ENCODE results near the gene PLEKHA8.

Gene PLEKHA8

DNA sequence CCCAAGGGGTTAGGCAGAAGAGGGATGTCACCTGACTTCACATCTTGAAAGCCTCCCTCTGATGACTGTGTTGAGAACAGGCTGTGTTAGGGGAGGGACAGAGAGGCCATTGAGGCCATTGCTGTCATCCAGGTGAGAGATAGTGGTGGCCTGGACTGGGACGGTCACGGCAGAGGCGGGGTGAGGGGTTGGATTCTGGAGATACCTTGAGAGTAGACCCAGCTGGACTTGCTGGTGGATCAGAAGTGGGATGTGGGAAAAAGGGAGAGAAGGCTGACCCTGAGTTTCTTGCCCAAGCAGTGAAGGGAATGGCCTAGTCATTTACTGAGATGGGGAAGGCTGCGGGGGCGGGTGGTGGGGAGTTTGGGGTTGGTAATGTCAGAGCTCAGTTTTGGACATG, 120.2 kb downstream of the PLEKHA8 start:
- DNase-seq = no peak

DNA sequence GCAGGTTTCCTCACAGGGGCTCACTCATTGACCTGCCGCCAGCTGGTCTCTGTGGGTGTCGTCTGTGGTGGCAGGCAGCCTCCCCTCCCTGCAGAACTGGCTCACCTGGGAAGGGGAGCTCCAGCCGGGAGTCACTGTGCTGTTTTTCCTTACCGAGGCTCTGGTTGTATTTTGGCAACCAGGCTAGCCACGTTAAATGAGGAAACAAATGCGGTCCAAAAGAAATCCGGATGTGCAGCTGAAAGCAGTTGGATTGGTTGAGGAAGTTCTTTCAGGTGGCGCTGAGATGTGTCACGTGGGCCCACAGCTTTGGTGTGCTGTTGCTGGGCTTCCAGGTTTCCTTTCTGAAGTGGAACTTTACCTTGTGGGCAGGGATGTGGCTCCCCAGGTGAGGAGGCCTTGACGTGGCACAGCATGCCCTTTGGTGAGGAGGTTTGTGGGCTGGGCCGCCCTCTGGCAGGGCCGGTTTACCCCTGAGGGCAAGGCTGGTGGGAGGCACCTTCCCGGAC, 120.8 kb downstream of the PLEKHA8 start:
- DNase-seq = no peak

GRCh38 chr7:30149640-30150272, 121.5 kb downstream of the PLEKHA8 start:
- no peak for DNase-seq

DNA sequence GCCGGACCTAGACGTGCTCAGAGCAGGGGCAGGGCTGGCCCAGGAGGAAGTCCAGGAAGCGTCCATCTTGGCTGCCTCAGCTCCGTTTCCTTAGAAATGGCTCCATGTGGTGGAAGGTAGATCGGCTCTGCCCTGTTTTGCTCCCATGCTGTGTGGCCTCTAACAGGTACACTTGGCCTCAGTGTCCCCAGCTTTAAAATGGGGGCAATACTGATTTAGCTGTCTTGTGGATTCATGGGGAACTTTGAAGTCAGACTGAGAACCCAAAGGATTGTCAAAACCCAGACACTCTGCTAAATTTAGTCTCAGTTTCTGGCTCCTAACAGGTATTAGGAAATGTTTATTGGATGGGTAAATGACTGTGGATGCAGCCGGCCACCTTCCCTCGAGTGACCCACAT, 122.5 kb downstream of the PLEKHA8 start:
- no peak for DNase-seq

DNA sequence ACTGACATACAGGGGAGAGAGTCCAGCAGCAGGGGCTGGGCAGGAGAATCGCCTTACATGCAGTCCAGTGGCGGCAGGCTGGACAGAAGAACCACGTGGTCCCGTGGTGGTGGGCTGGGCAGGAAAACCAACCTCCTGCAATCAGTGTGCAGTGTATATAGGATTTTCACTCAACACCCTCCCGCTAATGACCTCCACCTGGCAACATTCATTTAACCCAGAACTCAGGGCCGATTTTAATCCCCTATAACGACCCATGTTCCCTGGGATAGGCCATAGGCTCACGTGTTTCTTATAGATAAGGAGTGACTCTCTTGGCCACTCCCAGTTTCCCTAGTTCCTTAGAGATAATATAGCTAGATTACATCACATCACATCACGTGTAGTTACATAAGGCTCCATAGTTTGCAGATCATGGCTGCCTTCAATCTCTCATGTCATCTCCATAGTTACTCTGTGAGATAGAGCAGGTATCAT, 125.9 kb downstream of the PLEKHA8 start:
- DNase-seq = no peak

DNA sequence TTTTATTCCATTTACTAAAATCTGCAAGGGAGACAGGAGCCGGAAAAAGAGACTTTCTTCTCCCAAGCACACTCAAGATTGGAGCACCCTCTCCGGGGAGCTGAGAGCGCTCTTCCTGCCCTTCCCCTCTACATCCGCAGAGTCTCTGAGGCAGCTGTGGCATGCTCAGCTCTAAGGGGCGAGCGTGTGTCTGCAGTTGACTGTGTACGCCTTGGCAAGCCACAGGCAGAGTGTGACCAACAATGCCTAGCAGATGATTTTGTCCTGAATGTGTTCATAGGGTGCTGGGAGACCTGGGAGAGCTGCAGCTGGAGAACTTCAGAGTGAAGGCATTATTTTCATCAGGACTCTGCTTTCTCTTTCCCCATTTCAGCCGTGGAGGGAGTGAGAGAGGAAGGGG, 127.3 kb downstream of the PLEKHA8 start:
- DNase-seq = no peak

DNA sequence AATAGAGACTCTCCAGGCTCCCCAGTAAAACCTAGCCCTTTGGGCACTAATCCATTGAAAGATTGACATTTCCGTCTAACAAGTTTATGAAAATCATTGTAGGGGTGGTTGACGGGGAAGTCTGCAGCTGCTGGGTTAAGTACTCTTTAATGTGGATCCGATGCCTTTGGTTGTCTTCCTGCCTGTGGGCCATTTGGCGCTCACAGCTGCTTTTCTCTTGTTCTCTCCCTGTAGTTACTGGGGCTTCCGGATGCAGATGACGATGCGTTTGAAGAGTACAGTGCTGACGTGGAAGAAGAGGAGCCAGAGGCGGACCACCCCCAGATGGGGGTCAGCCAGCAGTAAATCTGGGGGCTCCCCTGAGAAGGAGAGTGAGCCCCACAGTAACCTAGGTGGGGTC, 129.0 kb downstream of the PLEKHA8 start:
- DNase-seq = no peak

DNA sequence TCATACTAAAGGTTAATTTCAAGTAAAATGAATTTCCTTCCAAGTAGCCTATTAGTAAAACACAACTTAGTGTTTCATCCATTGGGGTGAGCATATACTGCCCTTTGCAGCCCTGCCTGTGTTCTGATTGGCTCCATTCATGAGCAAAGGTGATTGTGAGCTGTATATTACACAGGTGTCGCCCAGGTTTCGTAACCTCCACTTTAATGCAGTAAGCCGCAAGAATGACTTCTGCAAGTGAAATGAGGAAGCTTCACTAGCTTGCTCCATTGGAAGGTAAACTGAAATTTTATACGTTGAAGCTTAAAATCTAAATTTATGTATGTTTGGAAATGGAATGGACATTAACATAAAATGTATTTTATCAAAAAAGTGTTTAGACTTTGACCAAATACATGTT, 131.0 kb downstream of the PLEKHA8 start:
- no peak for DNase-seq

DNA sequence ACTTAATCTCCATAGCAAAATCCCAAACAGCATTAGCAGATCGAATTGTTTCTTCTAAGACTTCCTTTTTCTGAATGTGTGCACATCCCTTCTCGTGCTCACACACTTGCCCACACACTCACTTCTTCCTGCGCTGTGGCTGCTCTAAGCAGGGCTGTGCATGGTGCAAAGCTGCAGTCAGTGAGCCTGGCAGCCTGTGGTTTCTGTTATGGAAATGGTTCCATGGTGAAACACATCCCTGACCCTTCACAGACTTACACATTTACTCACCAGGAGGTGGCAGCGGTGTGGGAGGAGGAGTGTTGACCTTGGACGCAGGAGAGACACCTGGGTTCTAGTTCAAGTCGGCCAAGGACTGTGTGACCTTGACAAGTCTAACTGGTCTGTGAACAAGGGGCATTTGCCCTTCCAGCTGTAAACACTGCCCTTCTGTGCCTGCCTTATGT, 131.5 kb downstream of the PLEKHA8 start:
- peak; percentile 25 for DNase-seq

- no peak for DNase-seq
These were observed 132.1 kb downstream of the PLEKHA8 start for GRCh38 chr7:30160329-30160728.

DNA sequence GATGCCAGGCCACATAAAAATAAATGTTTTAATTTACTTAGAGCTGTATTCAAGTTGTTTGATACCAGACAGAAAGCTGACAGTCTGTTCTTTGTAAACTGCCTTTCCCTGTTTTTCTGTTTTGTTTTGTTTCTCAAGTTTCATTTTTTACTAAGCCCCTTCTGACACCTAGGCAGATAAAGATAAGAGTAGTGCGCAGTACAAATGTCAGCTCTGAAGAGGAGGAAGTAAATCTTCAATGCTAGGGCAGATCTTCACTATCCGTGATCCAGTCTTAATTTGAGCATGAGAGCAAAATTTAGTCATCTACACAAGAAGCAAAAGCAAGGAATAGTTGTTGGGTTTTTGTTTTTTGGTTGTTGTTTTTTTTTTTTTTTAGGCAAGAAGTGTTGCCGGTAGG, 133.9 kb downstream of the PLEKHA8 start:
- no peak for DNase-seq

GRCh38 chr7:30162622-30163124, 134.5 kb downstream of the PLEKHA8 start:
- peak; percentile 64 for DNase-seq

GRCh38 chr7:30163231-30163894, 135.2 kb downstream of the PLEKHA8 start:
- DNase-seq = no peak

DNA sequence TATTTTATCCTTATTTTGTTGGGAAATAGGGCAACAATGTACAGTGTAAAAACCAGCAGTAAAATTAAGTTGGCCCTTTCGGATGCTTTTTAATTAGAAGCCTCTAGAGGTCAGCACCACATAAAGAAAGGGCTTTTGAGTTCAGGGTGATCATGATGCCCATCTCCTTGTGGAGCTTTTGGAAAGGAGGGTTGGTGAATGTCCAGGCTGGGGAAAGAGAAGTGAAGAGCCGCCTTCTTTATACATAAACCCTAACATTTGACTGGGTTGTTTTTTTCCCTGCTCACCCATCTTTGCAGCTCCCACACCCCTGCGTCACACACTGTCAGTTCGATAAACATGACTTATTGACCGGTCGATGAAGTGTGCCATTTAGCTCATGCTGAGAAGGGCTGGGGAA, 136.4 kb downstream of the PLEKHA8 start:
- DNase-seq = peak; percentile 56

- no peak for DNase-seq
These were observed 137.4 kb downstream of the PLEKHA8 start for GRCh38 chr7:30165590-30165989.

- DNase-seq = no peak
These were observed 138.1 kb downstream of the PLEKHA8 start for GRCh38 chr7:30166155-30166840.

- DNase-seq = no peak
These were observed 138.6 kb downstream of the PLEKHA8 start for GRCh38 chr7:30166841-30167235.

DNA sequence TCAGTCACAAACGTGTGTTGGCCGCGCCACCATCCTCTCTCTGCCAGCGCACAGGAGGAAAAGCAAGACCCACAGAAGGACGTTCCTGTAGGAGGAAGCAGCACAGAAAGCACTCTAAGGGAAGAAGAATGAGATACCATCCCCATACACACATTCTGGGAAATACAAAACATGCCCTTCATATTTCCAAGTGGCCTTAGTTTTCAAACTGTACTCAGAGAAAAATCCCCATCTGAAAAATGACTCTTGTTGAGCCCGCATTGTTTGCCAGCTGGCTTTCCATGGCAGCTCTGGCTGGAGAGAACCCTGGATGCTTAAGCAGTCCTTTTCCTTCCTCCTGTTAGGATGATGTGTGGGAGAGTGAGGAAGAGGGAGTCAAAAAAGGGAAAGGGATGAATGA, 139.7 kb downstream of the PLEKHA8 start:
- DNase-seq = no peak

DNA sequence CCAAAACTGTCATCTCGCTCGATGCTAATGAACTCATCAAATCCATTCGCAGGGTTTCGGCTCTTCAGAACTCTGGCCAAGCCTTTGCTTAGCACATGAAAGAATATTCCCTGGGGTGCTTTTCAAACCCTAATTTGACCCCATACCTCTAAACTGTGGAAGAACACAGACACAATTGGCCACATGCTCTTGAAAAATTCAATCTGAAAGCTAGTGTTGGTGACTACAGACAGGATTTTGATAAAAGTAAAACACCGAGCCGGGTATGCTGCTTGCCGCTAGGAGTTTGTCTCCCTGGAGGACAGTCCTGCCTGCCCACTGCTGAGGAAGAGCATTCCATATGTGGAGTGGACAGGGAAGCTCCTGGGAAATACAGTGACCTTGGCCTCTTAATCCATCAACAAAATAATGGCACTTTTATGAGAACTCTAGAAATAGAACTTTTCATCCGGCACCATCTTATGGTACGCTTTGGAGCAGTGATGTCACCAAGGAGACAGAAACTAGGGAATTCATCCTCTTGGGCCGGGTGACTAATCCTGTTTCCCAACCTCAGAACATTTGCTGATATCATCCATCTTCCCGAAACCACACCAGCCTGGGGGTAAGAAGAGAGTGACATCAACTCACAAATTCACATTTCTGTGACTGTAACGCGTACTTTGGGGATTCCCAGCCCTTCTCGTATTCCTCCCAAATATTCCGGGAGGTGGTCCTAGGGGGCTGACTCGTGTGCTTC, 140.8 kb downstream of the PLEKHA8 start:
- peak; percentile 88 for DNase-seq

DNA sequence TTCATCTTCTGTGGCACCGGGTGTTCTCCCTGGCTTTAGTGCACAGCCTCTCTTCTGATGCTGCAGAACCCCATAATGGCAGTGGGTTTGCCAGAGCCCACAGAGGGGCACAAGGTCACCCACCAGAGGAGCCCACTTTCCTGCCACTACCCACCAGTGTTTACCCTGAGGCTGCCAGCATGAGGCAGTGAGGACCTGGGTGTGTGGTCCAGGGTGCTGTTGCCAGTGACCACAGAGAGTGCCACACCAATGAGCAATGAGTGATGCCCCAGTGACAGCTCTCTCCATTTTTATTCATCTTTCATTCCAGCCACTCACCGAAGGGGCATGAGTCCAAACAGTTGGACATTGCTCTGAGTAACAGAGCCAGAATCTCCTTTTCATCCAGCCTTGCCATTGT, 141.4 kb downstream of the PLEKHA8 start:
- DNase-seq = peak; percentile 20

GRCh38 chr7:30170476-30171205, 142.4 kb downstream of the PLEKHA8 start:
- DNase-seq = no peak

GRCh38 chr7:30171766-30172447, 143.7 kb downstream of the PLEKHA8 start:
- DNase-seq = peak; percentile 36

Measured in fibroblast of skin of right quadriceps (primary cell).